Measurements from ENCODE around the gene ENOX1.
"Not testable (repeated sequence)": the region's sequence is repeated elsewhere in the genome, so short reads cannot be mapped to it uniquely, and the experiment has no call there.

ENOX1 gene

DNA sequence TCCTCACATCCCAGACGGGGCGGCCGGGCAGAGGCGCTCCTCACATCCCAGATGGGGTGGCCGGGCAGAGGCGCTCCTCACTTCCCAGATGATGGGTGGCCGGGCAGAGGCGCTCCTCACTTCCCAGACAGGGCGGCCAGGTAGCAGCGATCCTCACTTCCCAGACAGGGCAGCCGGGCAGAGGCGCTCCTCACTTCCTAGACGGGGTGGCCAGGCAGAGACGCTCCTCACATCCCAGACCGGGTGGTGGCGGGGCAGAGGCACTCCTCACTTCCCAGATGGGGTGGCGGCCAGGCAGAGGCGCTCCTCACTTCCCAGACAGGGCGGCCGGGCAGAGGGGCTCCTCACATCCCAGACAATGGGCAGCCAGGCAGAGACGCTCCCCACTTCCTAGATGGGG is 370.4 kb downstream of the ENOX1 start:
- DNase-seq: not testable (repeated sequence)

DNA sequence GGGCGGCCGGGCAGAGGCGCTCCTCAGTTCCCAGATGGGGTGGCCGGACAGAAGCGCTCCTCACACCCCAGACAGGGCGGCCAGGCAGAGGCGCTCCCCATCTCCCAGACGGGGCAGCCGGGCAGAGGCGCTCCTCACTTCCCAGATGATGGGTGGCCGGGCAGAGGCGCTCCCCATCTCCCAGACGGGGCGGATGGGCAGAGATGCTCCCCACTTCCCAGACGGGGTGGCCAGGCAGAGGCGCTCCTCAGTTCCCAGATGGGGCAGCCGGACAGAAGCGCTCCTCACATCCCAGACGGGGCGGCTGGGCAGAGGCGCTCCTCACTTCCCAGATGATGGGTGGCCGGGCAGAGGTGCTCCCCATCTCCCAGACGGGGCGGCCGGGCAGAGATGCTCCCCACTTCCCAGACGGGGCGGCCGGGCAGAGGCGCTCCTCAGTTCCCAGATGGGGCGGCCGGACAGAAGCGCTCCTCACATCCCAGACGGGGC is 370.8 kb downstream of the ENOX1 start:
- DNase-seq: not testable (repeated sequence)

DNA sequence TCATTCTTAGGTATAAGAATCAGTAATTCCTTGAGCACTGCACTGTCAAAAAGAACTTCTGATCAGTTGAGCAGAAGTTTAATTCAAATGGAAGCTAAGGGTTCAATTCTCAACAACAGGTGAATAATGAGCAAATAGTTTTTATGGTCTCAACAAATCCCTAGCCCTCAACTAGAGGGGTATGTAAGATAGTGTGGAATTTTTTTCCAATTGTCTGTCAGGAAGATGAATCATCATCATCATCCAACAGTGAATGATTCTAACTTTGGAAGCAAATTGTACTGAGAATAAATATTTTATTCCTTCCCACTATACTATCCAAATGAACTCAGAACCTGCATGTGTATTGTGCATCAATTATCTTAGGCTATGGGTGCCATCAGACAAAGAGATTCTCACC is 372.7 kb downstream of the ENOX1 start:
- DNase-seq: no peak

DNA sequence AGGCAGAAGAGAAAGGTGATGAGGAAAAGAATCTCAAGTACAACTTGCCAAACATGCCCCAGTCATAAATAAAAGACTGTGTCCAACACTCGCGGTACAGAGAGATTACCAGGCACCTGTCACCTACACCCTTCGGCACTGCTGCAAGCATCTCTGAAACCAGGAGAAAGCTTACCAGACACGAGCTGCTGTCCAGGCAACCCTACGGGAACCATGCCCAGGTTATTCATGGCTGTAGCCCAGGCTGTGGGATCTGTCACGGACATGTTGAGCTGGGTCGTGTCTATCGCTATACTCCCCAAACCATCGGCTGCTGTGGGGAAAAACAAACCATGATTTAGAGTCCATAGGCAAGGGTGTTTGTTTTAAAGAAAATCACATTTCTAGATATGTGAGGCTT is 375.0 kb downstream of the ENOX1 start:
- no peak for DNase-seq

DNA sequence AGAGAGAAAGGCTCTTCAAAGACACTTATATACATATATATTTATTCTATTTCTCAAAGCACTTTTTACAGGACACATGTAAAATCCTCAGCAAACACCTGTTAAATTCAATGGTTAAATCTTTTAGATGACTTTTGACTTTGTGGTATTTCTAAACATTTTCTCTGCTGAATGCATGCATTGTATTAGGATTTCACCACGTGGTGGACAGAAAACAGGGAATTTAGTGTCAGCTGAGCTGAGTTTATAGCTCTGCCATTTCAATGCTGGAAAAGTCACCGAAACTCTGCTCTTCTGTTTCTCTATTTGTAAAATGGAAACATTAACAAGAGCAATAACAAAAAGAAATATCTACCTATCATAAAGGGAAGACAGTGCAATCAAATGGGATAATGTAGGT is 375.6 kb downstream of the ENOX1 start:
- DNase-seq: no peak

DNA sequence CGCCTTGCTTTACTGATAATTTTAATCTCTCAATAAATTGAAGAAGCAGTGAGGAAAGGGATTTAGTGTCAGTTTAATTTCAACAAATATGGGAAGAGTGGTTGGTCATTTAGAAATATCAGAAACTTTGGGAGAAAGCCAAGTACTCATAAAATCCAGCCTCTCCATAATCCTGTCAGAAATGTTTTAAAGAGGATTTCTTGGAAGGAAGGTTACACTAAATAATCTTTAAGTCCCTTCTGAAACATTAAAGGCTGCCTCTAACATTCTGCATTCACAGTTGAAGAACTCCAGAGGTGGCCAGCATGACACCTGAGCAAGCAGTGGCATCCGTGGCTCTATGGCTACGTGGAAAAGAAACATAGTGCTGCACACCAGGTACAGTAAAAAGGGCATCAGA is 378.5 kb downstream of the ENOX1 start:
- no peak for DNase-seq

DNA sequence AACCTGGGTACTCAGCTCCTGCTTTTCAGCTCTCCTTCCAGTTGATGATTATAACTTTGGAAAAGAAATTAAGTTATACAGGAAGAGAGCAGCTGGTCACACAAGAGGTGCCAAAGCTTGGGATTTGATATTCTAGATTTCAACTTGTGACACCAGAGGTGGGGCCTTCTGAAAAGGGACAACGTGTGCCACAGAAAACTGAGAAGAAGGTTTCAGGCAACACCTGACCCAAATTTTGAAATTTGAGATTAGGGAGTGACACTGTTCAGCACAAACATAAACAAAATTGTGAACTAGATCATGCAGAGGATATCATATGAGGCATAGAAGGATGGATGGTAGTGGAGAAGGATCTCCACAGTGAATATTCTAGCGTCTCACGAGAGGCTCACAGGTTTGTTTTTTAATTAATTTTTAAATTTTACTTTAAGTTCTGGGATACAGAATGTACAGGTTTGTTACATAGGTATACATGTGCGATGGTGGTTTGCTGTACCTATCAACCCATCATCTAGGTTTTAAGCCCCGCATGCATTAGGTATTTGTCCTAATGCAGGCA is 379.7 kb downstream of the ENOX1 start:
- no peak for DNase-seq

DNA sequence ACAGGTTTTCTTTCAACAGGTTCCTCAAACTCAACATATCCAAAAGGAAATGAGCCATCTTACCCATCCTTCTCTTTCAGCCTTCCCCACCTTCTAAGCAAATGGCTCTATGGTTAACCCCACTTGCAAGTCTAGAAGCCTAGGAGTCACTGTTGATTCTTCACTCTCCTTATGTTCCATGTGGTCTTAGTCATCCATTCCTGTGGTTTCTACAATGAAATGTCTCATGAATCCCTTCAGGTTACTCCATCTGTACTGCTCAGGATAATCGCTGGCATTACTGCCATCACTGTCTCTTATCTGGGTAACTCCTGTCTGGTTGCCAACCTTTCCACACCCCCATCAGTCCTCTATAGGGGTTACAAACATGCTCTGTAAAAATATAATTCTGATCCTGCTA is 381.3 kb downstream of the ENOX1 start:
- no peak for DNase-seq

DNA sequence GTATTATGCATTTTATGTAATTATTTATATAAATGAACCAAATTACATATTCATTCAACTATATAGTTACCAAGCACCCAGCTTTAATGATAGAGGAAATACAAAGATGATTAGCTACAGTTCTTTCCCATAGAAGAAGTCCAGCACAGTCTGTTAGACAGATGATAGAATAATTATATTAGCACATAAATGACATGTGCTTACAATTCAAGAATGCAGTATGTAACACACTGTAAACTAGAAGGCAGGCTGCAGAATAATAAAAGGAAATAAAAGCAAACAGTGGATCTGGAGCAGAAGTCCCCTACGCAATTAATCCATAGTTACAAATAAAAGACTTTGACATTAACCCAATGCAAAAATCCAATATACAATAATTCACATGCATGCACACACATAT is 384.4 kb downstream of the ENOX1 start:
- no peak for DNase-seq

DNA sequence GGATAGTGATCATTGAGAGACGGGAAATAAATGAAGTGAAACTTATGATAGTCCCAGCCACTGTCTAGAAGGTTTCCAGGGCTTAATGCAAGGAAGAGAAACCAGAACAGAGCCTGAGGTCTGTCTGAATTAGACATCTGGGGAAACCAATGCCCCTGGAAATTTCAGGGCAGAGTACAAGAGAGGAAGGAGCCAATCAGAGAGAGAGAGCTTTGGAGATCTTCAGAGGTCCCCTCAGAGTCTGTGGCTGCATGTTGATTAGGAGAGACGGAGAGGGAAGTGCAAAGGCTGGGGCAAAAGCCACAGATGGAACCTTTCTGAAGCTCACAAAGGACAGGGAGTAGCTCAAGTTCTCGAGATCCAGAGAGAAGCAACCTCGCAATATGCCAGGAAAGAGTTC is 385.4 kb downstream of the ENOX1 start:
- DNase-seq: no peak

DNA sequence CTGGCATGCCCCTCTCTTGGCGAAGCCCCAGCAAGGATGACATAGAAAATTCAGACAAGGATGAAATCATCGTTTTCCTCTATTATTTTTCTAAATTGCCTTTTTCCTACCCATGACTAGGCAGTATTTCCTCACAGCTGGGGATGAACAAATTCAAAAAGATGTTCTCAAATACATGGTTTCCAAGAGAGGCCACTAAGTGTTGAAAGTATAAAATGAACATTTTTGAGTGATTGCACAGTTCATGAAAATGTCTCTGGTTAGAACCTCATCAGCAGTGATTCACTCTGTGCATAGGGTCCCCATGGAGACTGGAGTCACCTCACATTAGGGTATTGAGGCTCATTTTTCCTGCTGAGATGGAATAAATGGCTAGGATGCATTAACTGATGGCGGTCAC is 389.7 kb downstream of the ENOX1 start:
- no peak for DNase-seq

DNA sequence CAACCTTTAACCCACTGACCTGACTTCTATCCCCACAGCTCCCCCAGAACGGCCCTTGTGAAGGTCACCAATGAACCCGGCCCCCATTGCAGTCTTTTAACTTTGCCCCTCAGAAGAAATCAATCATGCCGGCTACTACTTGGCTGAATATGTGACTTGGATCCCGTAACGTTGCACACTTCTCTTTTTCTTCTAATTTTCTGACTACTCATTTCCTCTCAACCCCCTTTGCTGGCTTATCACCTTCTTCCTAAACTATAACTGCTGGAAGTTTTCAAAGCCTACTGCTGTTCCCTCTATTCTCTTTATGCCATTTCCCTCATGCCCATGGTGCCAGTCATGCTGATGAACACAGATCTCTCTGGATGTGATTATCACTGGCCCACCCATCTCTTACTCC is 395.7 kb downstream of the ENOX1 start:
- DNase-seq: no peak

DNA sequence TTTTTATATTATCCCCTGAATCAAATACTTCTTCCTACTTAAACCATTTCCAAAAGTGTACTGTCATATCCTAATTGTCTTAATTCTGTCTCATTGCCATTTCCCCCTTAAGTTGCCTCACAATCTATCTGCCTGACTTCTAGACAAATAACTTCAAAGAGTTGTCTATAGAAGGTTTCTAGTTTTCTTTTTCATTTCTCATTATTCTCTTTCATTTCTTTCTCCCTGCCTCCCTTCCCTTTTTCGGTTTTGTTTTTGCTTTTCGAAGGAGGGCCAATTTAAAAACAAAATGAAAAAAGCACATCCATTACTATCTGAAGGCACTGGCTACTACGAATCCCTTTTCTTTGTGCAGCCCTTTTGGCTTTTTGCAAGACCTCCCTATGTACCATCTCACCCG is 396.2 kb downstream of the ENOX1 start:
- DNase-seq: no peak

DNA sequence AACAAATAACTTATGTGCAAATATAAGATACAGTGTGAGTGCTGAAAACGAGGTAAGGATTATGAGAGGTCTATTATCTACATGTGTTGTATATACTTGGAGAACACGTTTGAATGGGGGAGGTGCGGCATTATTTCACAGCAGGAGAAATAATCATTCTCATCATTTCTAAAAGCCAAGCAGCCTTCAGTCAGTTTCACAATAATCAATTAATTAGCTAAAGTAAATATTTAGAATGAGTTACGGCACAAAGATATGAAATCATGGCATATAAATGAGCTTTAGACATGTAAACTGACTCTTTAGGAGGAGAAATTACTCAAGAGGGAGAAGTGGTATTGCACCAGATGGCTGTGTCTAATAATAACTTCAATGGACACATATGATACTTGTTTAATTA is 396.8 kb downstream of the ENOX1 start:
- DNase-seq: no peak

DNA sequence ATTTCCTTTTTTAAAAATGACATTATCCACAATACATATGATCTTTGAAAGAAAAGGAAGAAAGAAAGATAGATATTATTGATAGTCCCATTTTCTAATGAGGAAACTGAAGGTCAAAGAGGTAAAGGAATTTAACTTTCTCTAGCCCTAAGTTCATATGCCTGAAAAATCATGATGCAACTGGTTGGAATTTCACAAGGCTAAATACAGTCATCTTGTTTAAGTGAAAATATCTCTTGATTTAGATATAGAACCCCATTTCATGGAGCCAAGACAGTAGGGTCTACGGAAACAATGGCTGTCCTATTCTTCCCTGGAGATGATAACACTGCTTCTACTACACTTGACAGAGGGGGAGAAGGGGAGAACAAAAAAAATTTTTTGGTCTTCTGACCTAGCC is 397.2 kb downstream of the ENOX1 start:
- DNase-seq: no peak

DNA sequence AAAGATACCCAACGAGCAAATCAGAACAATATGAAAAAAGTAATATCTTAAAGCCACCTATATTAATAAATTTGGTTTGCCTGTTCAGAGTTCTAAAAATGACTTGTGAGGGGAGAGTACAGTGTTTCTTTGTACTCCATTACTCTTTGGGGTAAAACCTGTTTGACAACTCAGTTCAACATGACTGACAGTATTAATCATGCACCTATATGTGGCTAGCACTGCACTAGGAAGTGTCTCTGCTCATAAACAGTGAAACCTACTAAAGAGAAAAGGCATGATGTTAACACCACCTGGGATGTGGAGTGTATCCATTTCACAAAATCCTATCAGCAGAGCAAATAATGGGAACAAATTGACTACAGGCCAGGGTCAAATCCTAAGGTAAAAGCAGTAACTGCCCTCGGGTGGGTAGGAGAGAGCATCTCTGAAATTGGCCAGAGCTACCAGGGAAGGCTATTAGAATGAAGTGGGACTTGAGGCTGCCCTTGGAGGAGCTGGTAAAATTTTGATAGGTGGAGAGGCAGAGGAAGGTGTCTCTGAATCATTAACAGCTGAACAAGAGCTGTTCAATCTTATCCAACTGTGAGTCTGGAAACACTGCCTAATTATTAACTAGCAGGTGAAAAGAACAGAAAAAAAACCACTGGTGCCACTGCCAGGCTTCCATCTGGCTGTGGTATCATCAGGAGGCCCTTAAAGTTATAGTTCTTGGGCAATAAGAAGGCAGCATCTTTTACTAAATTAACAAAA is 398.3 kb downstream of the ENOX1 start:
- no peak for DNase-seq

DNA sequence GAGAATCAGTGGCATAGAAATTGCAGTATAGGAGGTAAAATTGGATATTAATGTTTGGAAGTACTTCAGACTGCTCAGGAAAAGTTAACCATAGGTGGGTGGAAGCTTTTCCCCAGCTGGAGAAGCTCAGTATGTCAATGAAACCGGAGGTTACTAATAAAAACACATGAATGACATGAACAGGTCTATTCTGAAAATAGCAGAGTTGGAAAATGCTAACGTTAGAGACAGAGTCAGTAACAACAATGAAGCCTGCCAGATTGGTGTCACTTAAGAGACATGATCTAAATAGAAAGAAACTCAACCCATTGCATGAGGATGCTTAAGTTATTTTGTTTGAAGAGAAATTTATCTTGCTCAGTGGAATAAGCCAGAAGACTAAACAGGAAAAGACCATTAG is 398.9 kb downstream of the ENOX1 start:
- DNase-seq: no peak

DNA sequence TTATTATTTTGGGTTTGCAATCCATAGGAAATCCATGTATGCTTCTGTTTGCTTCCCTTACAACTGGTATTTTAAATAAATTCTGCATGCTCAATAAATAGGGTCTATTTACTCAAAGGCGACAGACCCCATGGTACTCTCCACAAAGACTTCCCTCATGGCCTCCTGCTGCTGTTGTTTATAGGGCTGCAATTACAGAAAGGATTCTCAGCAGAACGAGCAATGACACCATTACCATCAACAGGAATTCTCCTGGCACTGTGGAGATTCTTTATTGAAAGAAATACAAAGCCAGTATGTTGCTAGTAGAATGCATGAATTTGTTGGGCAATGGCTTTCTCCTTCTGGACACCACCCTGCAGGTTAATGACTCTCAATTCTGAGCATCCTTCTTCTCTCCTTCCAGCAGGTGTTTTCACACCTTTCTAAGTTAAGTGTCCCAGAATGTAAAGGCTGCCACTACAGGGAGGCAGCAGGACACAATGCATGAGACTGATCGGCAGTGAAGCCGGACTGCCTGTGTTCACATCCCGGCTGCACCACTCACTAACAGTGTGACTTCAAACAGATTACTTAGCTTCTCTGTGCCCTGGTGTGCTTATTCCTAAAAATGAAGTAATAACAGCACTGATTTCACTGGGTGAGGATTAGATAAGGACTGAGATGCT is 403.1 kb downstream of the ENOX1 start:
- DNase-seq: no peak

DNA sequence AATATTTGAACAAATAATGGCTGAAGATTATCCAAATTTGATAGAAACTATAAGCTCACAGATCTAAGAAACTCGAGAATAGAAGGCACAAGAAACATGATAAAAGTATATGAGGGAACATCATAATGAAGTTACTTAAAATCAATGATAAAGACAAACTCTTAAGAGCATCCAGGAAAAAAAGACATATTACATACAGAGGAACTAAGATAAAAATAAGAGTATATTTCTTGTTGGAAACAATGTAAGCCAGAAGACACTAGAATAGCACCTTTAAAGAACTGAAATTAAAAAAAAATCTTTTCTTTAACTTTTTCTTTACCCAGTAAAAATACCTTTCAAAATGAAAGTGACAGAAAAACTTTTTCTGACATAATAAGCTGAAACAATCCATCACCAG is 407.0 kb downstream of the ENOX1 start:
- DNase-seq: no peak

DNA sequence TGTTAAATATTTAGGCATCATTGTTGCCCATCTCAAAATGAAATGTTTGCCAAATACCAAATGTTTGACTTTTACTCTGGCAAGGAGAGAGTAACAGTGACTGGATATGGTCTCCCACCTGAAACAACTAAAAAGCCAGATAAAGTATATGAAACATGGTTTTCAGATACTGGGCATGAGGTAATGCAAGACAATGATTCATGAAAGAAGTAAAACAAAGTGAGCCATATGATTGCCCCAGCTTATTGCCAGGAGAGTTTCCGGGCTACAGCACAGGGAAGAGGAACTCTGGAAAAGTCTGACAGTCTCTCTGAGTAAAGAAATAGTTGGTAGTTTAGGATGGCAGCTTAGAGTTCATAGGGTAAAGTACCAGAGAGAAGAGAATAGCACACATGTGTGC is 408.8 kb downstream of the ENOX1 start:
- no peak for DNase-seq

DNA sequence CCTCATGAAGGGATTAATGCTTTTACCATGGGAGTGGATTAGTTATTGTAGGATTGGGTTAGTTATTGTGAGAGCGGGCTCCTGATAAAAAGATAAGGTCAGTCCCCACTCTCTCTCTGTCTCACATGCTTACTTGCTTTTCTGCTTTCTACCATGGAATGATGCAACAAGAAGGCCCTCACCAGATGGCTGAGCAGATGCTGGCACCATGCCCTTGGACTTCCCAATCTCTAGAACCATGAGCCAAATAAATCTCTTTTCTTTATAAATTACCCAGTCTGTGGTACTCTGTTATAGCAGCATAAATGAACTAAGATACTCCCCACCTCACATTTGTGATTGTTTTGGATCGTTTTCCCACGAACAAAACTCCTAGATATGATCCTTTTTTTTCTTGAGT is 409.6 kb downstream of the ENOX1 start:
- DNase-seq: no peak

DNA sequence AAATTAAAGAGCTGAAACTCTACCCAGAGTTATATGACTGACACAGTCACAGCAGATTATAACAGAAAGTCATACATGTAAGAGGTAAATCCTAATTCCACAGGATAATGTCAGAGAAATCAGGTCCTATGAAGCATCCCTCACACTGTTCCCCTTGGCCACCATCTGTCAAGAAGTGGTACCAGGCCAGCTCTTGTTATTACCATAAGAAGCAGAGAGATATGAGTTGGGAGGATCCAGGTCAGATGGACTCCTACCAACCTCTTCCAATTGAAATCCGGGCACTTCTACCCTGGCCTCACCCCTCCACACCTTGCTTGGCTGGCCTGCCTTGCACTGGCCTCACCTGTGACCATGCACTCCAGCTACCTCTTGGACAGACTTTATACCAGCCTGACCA is 410.2 kb downstream of the ENOX1 start:
- DNase-seq: no peak

DNA sequence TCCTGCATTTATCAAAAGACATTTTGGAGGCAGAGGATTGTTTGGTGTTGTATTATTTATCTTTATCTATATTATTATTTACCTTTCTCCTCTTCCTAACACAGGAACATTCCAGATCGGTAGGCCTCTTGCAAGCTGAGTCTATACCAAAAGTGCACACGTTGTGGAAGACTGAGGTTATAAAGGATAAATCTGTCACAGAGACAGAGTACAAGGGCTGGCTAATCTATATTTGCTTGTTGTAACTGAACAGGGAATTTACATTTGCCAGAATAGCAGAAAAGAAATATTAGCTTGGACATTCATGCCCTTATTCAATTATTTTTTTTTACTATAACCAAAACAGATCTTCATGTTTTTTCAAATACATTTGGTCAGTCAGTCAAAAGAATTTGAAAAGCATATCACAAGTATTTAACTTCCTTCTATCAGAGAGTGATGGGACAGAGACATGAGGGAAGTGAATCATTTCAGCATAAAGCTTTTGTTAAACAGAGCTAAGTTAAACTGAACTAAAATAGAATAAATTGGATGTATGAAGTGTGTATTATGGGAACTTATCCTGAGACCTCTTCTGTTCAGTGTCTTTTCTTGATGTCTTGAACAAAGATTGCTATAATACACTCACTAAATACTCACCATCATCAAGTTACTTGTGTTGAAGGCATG is 410.8 kb downstream of the ENOX1 start:
- no peak for DNase-seq

DNA sequence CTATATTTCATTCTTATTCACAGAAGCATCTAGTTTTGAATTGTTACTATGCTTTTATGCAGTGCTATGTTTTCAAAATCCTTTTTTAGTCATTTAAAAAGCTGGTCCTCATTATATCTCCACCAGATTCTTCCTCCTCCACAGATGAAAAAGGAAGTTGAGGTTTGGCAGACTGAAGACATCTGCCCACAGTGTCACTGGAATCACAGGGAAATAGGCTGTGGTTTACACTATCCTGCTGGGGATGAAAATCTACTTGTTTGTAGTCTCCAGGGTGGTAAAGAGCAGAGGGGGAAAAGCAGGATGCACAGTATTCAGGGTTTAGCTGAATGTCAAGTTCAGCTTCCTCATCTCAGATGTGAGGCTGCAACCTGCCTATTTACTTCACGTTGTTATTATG is 412.2 kb downstream of the ENOX1 start:
- no peak for DNase-seq
